ENCODE results near the gene NECTIN3.

- TF ChIP-seq MAX (IDR thresholded peaks at IDR 0.05) (no peak), CTCF (IDR thresholded peaks at IDR 0.05; ENCODE audit: low read depth, low read length, missing input control) (no peak), EGR1 (IDR thresholded peaks at IDR 0.05; ENCODE audit: low read depth in 2 of 2) (no peak), TAF1 (conservative IDR thresholded peaks at IDR 0.05) (no peak), YY1 (IDR thresholded peaks at IDR 0.05) (no peak)
- TF ChIP-seq, protein P1, sequence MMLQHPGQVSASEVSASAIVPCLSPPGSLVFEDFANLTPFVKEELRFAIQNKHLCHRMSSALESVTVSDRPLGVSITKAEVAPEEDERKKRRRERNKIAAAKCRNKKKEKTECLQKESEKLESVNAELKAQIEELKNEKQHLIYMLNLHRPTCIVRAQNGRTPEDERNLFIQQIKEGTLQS (IDR thresholded peaks at IDR 0.05), result no peak
- TF ChIP-seq, protein P2, sequence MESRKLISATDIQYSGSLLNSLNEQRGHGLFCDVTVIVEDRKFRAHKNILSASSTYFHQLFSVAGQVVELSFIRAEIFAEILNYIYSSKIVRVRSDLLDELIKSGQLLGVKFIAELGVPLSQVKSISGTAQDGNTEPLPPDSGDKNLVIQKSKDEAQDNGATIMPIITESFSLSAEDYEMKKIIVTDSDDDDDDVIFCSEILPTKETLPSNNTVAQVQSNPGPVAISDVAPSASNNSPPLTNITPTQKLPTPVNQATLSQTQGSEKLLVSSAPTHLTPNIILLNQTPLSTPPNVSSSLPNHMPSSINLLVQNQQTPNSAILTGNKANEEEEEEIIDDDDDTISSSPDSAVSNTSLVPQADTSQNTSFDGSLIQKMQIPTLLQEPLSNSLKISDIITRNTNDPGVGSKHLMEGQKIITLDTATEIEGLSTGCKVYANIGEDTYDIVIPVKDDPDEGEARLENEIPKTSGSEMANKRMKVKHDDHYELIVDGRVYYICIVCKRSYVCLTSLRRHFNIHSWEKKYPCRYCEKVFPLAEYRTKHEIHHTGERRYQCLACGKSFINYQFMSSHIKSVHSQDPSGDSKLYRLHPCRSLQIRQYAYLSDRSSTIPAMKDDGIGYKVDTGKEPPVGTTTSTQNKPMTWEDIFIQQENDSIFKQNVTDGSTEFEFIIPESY (IDR thresholded peaks at IDR 0.05), result no peak
Observed at GRCh38 chr3:111173328-111173900, 101.8 kb downstream of the NECTIN3 start.

Data from liver (tissue), 3 donors.